A673 (cell line): ENCODE results near the gene USP48. TPM values are rescaled to one million over a fixed set of nuclear protein-coding genes. Genes with fewer than 3 reads are reported as not detected.

Experiments used
- BruUV-seq: library from RNA; stranded (reverse); fragments of 400-500 nt; replicated peaks from 2 replicates; lab custom pipeline; 2021; lab: Mats Ljungman, UMichigan
- CTCF ChIA-PET: fragments of 300-600 bp; sonication (Branson Sonifier 250); formaldehyde crosslinking; loops from one replicate; lab custom pipeline; 2022; ENCODE audit warnings: antibody characterized with exemption; lab: Charles Lee
- POLR2A ChIA-PET: fragments of 300-600 bp; sonication (Branson Sonifier 250); formaldehyde crosslinking; loops from one replicate; lab custom pipeline; 2022; ENCODE audit warnings: antibody characterized with exemption; ENCODE audit not compliant: low non-redundant PET; lab: Charles Lee
- DNase-seq: peaks from one replicate; pipeline ENCODE4 v3.0.0-alpha.2; 2015; ENCODE audit warnings: low spot score
- H3K27ac ChIP-seq: fragments of 200-600 bp; sonication (generic); 2 replicates; pipeline ENCODE4 v1.5.1; 2016; ENCODE audit warnings: mixed run types, low read depth, mild to moderate bottlenecking, mixed read lengths, antibody characterized with exemption, low read length; ENCODE audit not compliant: poor library complexity, severe bottlenecking
- H3K27me3 ChIP-seq: fragments of 200-600 bp; sonication (generic); replicated peaks from 2 replicates; pipeline ENCODE4 v1.6.1; 2017; ENCODE audit warnings: mixed run types, low read depth, mild to moderate bottlenecking, mixed read lengths, antibody characterized with exemption, low read length; ENCODE audit not compliant: insufficient read depth, poor library complexity
- H3K36me3 ChIP-seq: fragments of 200-600 bp; sonication (generic); 2 replicates; pipeline ENCODE4 v1.6.1; 2016; ENCODE audit warnings: mixed run types, mild to moderate bottlenecking, mixed read lengths, antibody characterized with exemption, low read length; ENCODE audit not compliant: insufficient read depth, poor library complexity, severe bottlenecking
- H3K4me1 ChIP-seq: fragments of 200-600 bp; sonication (generic); 2 replicates; pipeline ENCODE4 v1.6.1; 2017; ENCODE audit warnings: mixed run types, mild to moderate bottlenecking, mixed read lengths, antibody characterized with exemption, low read length; ENCODE audit not compliant: insufficient read depth, poor library complexity, severe bottlenecking
- H3K4me3 ChIP-seq: fragments of 200-600 bp; sonication (generic); 2 replicates; pipeline ENCODE4 v1.5.1; 2016; ENCODE audit warnings: low read depth, mixed run types, mild to moderate bottlenecking, mixed read lengths, low read length; ENCODE audit not compliant: poor library complexity, severe bottlenecking
- H3K9me3 ChIP-seq: fragments of 200-600 bp; sonication (generic); 2 replicates; pipeline ENCODE4 v1.6.1; 2016; ENCODE audit warnings: mixed run types, low read depth, mild to moderate bottlenecking, mixed read lengths, antibody characterized with exemption, low read length; ENCODE audit not compliant: poor library complexity, severe bottlenecking
- CTCF ChIP-seq: fragments of 300-800, 200-600 bp; sonication (generic); conservative IDR thresholded peaks from 2 replicates; pipeline ENCODE4 v1.5.1; 2017; ENCODE audit warnings: low read depth, mild to moderate bottlenecking, antibody characterized with exemption, low read length, moderate library complexity, mixed read lengths
- EZH2 ChIP-seq: fragments of 200-600 bp; sonication (generic); IDR thresholded peaks from 2 replicates; pipeline ENCODE4 v1.6.1; 2017; ENCODE audit warnings: borderline replicate concordance, low read depth, mild to moderate bottlenecking, mixed read lengths, antibody characterized with exemption, low read length; ENCODE audit not compliant: poor library complexity, severe bottlenecking
- intact Hi-C: fragments of 100-400 bp; cut with micrococcal nuclease; formaldehyde crosslinking; loops from one replicate; pipeline ENCODE4 v1.10.0; 2022; ENCODE audit not compliant: unreplicated experiment
- total RNA-seq: library from RNA; stranded (reverse); gene quantifications from 2 replicates; pipeline ENCODE4 v1.2.3, GENCODE V29; 2021

The USP48 gene
- total RNA-seq, 1 experiment from 2014 or later = 74.1 TPM

GRCh38 chr1:21763694-21764419, 19.1 kb downstream of the USP48 start:
- Histone ChIP-seq H3K27me3 (no peaks in the 10 kb centered on the region), H3K27ac (no peak overlapping the region), H3K4me3 (no peak overlapping the region), H3K36me3 (no peaks in the 10 kb centered on the region), H3K9me3 (no peaks in the 10 kb centered on the region), H3K4me1 (peaks cover 21% of the 10 kb centered on the region)
- no peak for TF ChIP-seq CTCF
- no peak for TF ChIP-seq EZH2
- POLR2A ChIA-PET = no interaction called here
- no TSS peak for BruUV-seq
- intact Hi-C loops = no loop called here
- CTCF ChIA-PET = no interaction called here
- no peak for DNase-seq

- no peak for DNase-seq
- CTCF ChIA-PET = no interaction called here
- H3K36me3 ChIP-seq = no peaks in the 10 kb centered on the region
These were observed 19.7 kb downstream of the USP48 start for GRCh38 chr1:21763236-21763635.

GRCh38 chr1:21762022-21762404, 20.9 kb downstream of the USP48 start:
- Histone ChIP-seq H3K4me3 (no peak overlapping the region), H3K4me1 (peaks cover 21% of the 10 kb centered on the region), H3K27ac (no peak overlapping the region), H3K9me3 (no peaks in the 10 kb centered on the region), H3K36me3 (no peaks in the 10 kb centered on the region), H3K27me3 (no peaks in the 10 kb centered on the region)
- no TSS peak for BruUV-seq
- CTCF ChIA-PET = no interaction called here
- no peak for TF ChIP-seq EZH2
- TF ChIP-seq CTCF = no peak
- DNase-seq = no peak
- POLR2A ChIA-PET = interaction anchor here (0.7 kb wide), 1 partner anchor 187 kb away, joined by 8 read pairs; no protein-coding TSS in a partner anchor
- intact Hi-C loops = no loop called here

More at GRCh38 chr1:21763236-21763635, 19.7 kb downstream of the USP48 start:
- TF ChIP-seq EZH2 = no peak
- TF ChIP-seq CTCF = no peak
- H3K27me3 ChIP-seq = no peaks in the 10 kb centered on the region
- H3K4me1 ChIP-seq = peaks cover 21% of the 10 kb centered on the region
- POLR2A ChIA-PET = no interaction called here
- intact Hi-C loops = no loop called here
- BruUV-seq = no TSS peak
- H3K27ac ChIP-seq = no peak overlapping the region
- no peak overlapping the region for H3K4me3 ChIP-seq
- H3K9me3 ChIP-seq = no peaks in the 10 kb centered on the region
